Measurements from ENCODE around the gene IFI16. TPM values are rescaled to one million over a fixed set of nuclear protein-coding genes. Genes with fewer than 3 reads are reported as not detected.

Gene IFI16
- total RNA-seq, 2 experiments from 2014 or later: 99.3 to 271 TPM

DNA sequence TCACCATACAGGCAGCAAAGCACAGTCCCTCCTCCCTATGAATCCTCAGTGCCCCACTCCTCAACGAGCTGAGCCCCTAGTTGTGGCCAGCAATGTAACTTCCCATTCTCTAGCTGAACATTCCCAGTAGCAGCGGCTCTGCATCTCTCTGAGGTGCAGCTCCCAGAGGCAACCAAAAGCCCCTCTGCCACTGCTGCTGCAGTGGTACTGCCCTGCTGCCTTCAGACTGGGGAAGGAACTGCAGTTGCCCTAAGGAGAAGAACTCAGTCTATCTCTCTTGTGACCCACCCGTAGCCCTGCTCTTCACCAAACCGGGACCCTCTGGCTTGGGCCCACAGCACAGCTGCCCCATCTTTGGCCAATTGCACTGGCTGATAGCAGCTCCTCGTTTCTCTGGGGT lies 46.7 kb upstream of the IFI16 start:
- Histone ChIP-seq H3K4me3 (ENCODE audit: low read depth, low read length, poor library complexity, severe bottlenecking) (no peak overlapping the region), H3K9me3 (ENCODE audit: low read length) (no peaks in the 10 kb centered on the region), H3K27ac (ENCODE audit: low read depth, low read length, poor library complexity, severe bottlenecking) (no peak overlapping the region), H3K4me1 (ENCODE audit: insufficient read depth, low read length, poor library complexity, severe bottlenecking) (no peaks in the 10 kb centered on the region), H4K20me1 (ENCODE audit: insufficient read depth, low read length) (no peaks in the 10 kb centered on the region), H3K79me2 (ENCODE audit: insufficient read depth, low read depth, low read length) (no peaks in the 10 kb centered on the region), H3K36me3 (ENCODE audit: insufficient read depth, low read length) (peaks cover 3% of the 10 kb centered on the region; the same call in 1 of the 2 replicates), H3K9me2 (ENCODE audit: insufficient read depth, low read length) (no peaks in the 10 kb centered on the region), H2AFZ (ENCODE audit: low read length) (no peak overlapping the region), H3K4me2 (ENCODE audit: low read length) (no peak overlapping the region)
- TF ChIP-seq EZH2phosphoT487 (IDR thresholded peaks at IDR 0.05; ENCODE audit: borderline replicate concordance, low read depth, low read length): no peak
- TF ChIP-seq, protein P1, sequence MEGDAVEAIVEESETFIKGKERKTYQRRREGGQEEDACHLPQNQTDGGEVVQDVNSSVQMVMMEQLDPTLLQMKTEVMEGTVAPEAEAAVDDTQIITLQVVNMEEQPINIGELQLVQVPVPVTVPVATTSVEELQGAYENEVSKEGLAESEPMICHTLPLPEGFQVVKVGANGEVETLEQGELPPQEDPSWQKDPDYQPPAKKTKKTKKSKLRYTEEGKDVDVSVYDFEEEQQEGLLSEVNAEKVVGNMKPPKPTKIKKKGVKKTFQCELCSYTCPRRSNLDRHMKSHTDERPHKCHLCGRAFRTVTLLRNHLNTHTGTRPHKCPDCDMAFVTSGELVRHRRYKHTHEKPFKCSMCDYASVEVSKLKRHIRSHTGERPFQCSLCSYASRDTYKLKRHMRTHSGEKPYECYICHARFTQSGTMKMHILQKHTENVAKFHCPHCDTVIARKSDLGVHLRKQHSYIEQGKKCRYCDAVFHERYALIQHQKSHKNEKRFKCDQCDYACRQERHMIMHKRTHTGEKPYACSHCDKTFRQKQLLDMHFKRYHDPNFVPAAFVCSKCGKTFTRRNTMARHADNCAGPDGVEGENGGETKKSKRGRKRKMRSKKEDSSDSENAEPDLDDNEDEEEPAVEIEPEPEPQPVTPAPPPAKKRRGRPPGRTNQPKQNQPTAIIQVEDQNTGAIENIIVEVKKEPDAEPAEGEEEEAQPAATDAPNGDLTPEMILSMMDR (conservative IDR thresholded peaks at IDR 0.05; ENCODE audit: low read length): no peak
- BruUV-seq (replicated peaks): no TSS peak
- POLR2A ChIA-PET: interaction anchor here (1.6 kb wide), 1 partner anchor 12 kb away, joined by 5 read pairs; no protein-coding TSS in a partner anchor
- CTCF ChIA-PET (ENCODE audit: unreplicated experiment): no interaction called here
- no peak for DNase-seq (ENCODE audit: low spot score)
- intact Hi-C loops (cut with micrococcal nuclease; ENCODE audit: unreplicated experiment): loop anchor here (10.0 kb wide), 1 partner anchor 398 kb away; no protein-coding TSS in a partner anchor

DNA sequence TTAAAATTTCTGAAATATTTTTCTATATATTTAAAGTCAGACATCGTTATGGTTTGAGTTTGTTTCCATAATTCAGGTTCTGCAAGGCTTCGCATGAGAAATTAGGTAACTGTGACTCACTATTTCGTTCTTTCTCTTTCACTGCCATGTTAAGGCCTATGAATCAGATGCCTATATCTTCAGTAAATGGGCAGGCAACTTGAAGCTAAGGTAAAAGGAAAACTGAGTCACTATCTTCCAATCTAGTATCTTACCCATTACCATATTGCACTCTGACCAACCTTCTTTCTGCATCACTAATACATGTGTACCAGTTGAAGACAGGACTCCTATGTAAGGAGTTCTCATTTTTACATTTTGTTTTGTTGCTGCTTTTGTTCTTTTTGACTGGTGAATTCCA lies 40.5 kb upstream of the IFI16 start:
- no peaks in the 10 kb centered on the region for H3K9me3 ChIP-seq (ENCODE audit: low read length)
- no peaks in the 10 kb centered on the region for H3K9me2 ChIP-seq (ENCODE audit: insufficient read depth, low read length)
- H4K20me1 ChIP-seq (ENCODE audit: insufficient read depth, low read length): no peaks in the 10 kb centered on the region
- ChIA-PET POLR2A (no interaction called here), CTCF (ENCODE audit: unreplicated experiment) (no interaction called here)
- H3K36me3 ChIP-seq (ENCODE audit: insufficient read depth, low read length): no peaks in the 10 kb centered on the region
- no TSS peak for BruUV-seq (replicated peaks)
- no peak overlapping the region for H3K4me3 ChIP-seq (ENCODE audit: low read depth, low read length, poor library complexity, severe bottlenecking)
- no peak overlapping the region for H2AFZ ChIP-seq (ENCODE audit: low read length)
- no peaks in the 10 kb centered on the region for H3K79me2 ChIP-seq (ENCODE audit: insufficient read depth, low read depth, low read length)
- no peak overlapping the region for H3K27ac ChIP-seq (ENCODE audit: low read depth, low read length, poor library complexity, severe bottlenecking)
- DNase-seq (ENCODE audit: low spot score): no peak
- no peaks in the 10 kb centered on the region for H3K4me1 ChIP-seq (ENCODE audit: insufficient read depth, low read length, poor library complexity, severe bottlenecking)
- no peak for TF ChIP-seq EZH2phosphoT487 (IDR thresholded peaks at IDR 0.05; ENCODE audit: borderline replicate concordance, low read depth, low read length)
- TF ChIP-seq, protein P1 (conservative IDR thresholded peaks at IDR 0.05; ENCODE audit: low read length): no peak
- no peak overlapping the region for H3K4me2 ChIP-seq (ENCODE audit: low read length)
- intact Hi-C loops (cut with micrococcal nuclease; ENCODE audit: unreplicated experiment): loop anchor here (10.0 kb wide), 1 partner anchor 404 kb away; no protein-coding TSS in a partner anchor

DNA sequence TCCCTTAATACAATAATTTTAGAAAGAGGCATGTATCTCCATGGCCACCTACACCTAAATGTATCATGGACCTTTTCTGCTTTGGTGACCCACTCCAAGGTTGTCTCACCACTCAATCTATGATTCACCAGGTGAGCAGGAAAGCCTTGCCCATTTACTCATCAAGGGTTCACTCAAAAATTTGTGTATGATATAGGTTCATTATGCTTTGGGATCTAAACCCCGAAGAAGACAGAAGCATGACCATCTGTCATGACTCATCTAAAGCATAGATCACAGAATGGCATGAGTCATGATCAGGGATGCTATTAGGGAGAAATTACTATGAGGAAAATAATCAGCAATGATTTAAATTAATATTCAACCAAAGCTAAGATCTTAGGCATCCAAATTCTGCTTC lies 39.9 kb upstream of the IFI16 start:
- no TSS peak for BruUV-seq (replicated peaks)
- H3K4me3 ChIP-seq (ENCODE audit: low read depth, low read length, poor library complexity, severe bottlenecking): no peak overlapping the region
- H3K36me3 ChIP-seq (ENCODE audit: insufficient read depth, low read length): no peaks in the 10 kb centered on the region
- no peak overlapping the region for H3K27ac ChIP-seq (ENCODE audit: low read depth, low read length, poor library complexity, severe bottlenecking)
- no peak overlapping the region for H2AFZ ChIP-seq (ENCODE audit: low read length)
- TF ChIP-seq, protein P1 (conservative IDR thresholded peaks at IDR 0.05; ENCODE audit: low read length): no peak
- no peak for TF ChIP-seq EZH2phosphoT487 (IDR thresholded peaks at IDR 0.05; ENCODE audit: borderline replicate concordance, low read depth, low read length)
- no peaks in the 10 kb centered on the region for H3K79me2 ChIP-seq (ENCODE audit: insufficient read depth, low read depth, low read length)
- H3K9me3 ChIP-seq (ENCODE audit: low read length): no peaks in the 10 kb centered on the region
- DNase-seq (ENCODE audit: low spot score): no peak
- no peaks in the 10 kb centered on the region for H4K20me1 ChIP-seq (ENCODE audit: insufficient read depth, low read length)
- no peaks in the 10 kb centered on the region for H3K9me2 ChIP-seq (ENCODE audit: insufficient read depth, low read length)
- intact Hi-C loops (cut with micrococcal nuclease; ENCODE audit: unreplicated experiment): loop anchor here (10.0 kb wide), 1 partner anchor 405 kb away; no protein-coding TSS in a partner anchor
- no peak overlapping the region for H3K4me2 ChIP-seq (ENCODE audit: low read length)
- ChIA-PET POLR2A (interaction anchor here (1.1 kb wide), 1 partner anchor 18 kb away, joined by 4 read pairs; no protein-coding TSS in a partner anchor), CTCF (ENCODE audit: unreplicated experiment) (no interaction called here)
- H3K4me1 ChIP-seq (ENCODE audit: insufficient read depth, low read length, poor library complexity, severe bottlenecking): no peaks in the 10 kb centered on the region

All from OCI-LY7 (cell line).